Measurements from ENCODE around the gene DHDDS.

The DHDDS gene

GRCh38 chr1:26418865-26419349 lies 13.2 kb upstream of the DHDDS start:
- no peak for DNase-seq

DNA sequence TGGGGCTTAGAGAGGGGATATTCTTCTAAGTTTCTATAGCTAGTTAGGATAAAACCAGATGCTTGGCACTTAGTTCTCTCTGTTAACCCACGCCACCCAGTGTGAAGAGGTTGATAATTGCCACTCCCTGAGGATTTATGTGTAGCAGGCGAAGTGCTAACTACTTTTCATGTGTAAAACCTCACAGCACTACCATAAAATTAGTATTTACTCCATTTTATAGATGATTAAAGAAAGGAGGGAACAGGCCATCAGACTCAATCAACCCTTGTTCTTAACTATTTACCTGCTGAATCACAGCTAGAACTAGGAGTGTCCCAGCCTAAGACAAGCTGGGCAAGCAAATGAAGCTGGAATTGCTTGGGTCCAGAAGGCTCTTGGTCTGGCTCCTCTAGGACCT lies 12.6 kb upstream of the DHDDS start:
- no peak for DNase-seq

DNA sequence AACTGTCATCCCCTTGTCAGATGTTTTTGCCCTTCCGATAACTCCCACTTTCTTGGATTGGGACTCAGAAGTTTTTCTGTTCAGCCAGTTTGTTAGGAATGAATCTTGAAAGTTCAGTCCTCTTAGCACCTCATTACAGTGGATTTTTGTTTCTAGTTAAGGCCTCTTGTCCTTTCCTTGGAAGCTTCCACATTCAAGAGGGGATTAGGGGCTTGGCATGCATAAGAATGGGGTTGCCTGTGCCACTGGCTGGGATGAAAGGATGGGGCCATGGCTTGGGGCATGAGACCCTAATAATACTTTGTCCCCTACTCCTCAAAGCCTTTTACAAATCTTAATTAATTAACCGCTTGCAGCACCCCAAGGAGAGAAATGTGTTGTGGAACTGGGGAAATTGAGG lies 2.4 kb upstream of the DHDDS start:
- DNase-seq = no peak

DNA sequence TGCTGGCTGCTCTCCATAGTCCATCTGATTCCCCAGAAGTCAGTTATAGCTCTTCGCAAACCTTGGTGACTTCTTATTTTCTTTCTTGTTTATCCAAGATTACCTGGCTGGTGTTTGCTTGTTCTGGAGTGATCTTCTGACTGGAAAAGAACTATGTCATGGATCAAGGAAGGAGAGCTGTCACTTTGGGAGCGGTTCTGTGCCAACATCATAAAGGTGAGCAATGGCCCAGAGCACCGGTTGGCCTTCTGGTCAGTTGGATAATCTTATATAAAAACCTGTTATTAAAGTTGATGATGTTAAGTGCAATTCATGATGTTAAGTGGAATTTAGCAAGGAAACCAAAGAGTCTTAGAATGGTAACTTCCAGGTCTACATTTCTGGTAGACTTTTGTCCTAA lies 672 bp downstream of the DHDDS start:
- DNase-seq = no peak

- DNase-seq = no peak
These were observed 2.1 kb downstream of the DHDDS start for GRCh38 chr1:26434161-26434752.

DNA sequence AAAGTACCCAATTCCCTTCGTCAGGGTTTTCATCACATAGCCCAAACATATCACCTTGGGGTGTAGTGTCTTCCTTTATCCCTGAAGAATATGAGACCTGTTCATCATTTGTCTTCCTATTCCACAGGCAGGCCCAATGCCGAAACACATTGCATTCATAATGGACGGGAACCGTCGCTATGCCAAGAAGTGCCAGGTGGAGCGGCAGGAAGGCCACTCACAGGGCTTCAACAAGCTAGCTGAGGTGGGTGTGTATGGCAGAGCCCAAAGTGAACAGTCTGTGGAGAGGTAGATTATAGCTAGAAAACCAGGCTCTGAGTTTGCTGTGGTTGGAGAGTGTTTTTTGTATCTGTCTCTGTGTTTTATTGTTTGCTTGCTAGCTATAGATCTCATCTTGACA lies 5.9 kb downstream of the DHDDS start:
- DNase-seq = no peak

GRCh38 chr1:26440259-26440658 lies 8.1 kb downstream of the DHDDS start:
- no peak for DNase-seq

DNA sequence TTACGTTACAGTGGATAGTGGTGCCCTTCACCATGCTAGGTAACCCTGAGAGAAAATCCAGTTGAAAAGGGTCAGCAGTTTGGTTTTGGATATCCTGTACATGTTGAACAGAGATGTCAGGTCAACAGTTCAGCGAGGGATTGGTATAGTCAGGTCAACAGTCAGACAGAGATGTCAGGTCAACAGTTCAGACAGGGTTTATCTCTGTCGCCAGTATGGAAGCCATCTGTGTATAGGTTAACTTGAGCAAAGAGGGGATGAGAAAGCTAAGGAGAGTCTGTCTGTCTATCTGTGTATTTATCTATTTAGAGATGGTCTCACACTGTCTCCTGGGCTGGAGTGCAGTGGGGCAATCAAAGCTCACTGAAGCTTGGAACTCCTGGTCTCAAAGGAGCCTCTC lies 17.7 kb downstream of the DHDDS start:
- DNase-seq = no peak

GRCh38 chr1:26450908-26451307 lies 18.8 kb downstream of the DHDDS start:
- no peak for DNase-seq

DNA sequence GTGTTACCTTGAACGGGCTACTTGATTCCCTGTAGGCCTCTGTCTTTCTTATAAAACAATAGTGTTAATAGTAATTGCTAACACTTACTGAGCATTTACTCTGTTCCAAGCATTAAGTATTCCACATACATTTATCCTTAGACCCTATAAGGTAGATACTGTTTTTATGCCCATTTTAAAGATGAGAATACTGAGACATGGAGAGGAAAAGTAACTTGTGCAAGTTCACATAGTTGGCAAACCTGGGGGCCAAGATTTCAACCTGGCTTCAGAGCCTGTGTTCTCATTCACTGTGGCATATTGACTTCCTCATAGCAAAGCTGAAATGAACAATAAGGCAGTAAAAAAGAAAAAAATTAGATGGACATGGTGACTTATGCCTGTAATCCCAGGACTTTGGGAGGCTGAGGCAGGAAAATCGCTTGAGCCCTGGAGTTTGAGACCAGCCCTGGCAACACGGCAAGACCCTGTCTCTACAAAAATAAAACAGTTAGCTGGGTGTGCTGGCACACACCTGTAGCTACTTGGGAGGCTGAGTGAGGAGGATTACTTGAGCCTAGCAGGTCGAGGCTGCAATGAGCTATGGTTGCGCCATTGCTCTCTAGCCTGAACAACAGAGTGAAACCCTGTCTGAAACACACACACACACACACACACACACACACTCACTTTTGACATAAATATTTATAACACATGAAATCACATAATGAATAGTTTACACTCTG lies 20.5 kb downstream of the DHDDS start:
- DNase-seq = no peak

- no peak for DNase-seq
These were observed 27.0 kb downstream of the DHDDS start for GRCh38 chr1:26459148-26459547.

DNA sequence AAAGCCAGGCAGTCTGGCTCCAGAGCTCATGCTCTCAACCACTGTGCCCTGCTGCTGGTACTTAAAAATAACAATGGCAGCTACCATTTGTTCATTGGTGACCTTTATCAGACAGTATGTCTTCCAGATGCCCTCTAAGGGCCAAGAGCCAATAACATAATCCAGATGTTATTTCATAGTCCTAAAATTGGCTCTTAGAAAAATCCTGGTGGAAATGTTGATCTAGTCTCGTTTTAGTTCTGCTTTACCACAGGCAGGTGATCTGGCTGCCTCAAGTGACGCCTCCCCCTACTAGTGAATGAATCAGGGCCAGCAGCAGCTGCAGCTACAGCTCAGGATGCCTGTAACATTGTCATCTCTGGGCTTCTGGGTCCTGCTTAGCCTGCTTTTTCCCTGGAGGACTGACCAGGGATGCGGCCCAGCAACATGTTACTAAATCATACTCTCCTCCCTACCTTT lies 27.5 kb downstream of the DHDDS start:
- no peak for DNase-seq

DNA sequence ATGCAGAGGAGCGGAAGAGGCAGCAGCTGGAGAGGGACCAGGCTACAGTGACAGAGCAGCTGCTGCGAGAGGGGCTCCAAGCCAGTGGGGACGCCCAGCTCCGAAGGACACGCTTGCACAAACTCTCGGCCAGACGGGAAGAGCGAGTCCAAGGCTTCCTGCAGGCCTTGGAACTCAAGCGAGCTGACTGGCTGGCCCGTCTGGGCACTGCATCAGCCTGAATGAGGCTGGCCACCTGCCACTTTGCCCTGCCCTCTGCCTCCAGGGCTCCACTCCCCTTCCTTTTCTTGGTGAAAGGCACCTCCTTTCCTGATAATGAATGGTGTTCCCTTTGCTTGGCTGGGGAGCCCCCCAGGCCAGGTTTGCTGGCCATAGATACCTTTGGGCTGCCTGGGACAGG lies 36.8 kb downstream of the DHDDS start:
- DNase-seq = no peak

- no peak for DNase-seq
These were observed 37.4 kb downstream of the DHDDS start for GRCh38 chr1:26469558-26469957.

GRCh38 chr1:26470878-26471497 lies 38.9 kb downstream of the DHDDS start:
- DNase-seq = no peak

GRCh38 chr1:26471498-26472319 lies 39.6 kb downstream of the DHDDS start:
- DNase-seq = peak in 5 of 6 experiments; percentile 20 to 74 (median 58)

DNA sequence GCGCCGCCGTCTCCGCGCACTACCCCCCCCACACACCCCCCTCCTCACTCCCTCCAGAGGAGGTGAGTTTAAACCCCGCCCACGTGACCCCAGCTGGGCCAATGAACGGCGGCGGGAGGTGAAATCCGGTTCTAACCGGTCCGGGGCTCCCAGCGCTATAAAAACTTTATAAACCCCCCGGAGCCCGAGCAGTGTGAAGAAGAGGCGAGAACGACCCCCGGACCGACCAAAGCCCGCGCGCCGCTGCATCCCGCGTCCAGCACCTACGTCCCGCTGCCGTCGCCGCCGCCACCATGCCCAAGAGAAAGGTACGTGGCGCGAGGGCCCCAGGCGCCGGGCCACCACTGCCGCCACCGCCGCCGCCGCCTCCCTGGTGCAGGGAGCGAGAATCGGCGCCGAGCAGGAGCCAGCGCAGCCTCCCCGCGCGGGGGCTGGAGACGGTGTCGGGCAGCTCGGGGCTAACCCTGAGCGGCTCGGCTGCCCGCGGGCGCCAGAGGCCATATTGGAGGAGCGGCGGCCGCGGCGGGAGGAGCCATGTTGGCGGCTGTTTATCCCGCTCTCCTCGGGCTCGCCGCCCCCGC lies 40.3 kb downstream of the DHDDS start, which contains the start of gene HMGN2:
Gene HMGN2 (plus strand): TSS at position 121 of the 581 bp plus-strand sequence. CDS start 173 bp downstream, at position 294.
- peak; percentile 80 to 95 (median 86) for DNase-seq

DNA sequence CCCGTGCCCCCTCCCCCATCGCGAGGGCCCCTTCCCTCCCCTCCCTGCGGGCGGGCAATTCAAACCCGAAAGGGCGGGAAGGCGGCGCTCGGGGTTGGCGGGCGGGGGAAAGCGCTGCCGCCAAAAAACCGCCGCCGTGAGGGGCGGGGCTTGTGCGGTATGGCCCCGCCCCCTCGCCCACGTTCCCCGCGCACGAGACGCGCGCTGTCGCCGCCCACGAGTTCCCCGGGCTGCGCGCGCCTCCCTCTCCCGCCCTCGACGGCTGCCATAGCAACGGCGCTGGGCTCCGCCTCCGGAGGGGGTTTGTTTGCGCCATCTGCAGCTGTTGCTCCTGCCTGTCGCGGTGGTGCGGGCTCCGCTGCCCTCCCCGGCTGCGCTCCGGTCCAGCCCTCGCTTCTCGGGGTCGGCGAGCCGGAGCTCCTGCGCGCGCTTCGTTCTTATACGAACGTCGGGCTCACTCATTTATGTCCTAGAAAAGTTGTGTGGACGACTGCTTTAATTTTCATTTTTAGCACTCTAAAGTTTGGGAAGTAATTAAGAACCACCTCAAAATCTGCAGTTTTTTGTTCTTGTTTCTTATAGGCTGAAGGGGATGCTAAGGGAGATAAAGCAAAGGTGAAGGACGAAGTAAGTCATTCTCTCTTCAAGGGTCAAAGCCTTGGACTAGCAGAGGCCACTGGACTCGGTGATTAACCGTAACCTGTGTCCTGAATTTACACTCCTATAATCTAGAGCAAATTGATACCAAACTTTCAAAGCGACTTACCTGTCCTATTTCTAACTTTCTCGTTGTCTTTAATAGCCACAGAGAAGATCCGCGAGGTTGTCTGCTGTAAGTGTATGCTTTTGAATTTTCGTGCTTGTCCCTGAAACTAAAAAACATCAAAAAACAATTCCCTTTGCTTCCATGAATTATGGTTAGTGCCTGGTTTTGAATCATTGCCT lies 41.1 kb downstream of the DHDDS start:
- peak; percentile 89 to 95 (median 94) for DNase-seq

DNA sequence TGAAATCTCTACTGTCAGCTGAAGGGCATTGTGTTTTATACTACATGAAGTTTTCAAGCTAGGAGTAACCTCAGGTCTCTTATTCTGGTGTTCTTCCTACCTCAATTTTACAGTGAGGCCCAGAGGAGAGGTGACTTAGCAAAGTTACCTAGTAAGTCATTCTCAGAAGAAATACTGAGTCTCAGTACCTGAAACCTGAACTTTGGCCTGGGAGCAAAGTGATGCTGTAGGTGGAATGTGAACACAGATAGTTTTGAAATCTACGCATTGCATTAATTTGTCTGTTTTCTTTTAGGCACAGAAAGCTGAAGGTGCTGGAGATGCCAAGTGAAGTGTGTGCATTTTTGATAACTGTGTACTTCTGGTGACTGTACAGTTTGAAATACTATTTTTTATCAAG lies 42.7 kb downstream of the DHDDS start:
- no peak for DNase-seq

- no peak for DNase-seq
These were observed 43.9 kb downstream of the DHDDS start for GRCh38 chr1:26475989-26476388.

DNA sequence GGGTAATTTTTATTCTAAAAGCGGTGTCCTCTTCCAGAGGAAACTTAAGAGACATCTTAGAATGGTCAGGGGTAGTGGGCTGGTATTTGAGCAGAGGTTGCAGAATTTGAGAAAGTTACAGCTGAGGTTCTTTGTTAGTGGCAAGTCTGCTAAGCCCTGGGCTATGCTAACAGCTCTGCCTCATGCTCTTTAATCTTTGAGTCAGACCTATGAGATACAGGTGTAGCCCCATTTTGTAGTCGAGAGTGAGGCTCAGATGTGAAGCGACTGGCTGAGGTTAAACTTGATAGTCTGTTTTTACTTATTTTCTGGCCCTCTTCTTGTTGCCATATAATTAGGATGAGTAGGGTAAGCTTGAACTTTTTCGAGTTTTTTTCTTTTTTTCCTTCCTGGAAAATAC lies 44.8 kb downstream of the DHDDS start:
- no peak for DNase-seq

Measured in stimulated activated naive CD4-positive, alpha-beta T cell (primary cell).